Measurements from ENCODE around the gene GPC5. TPM values are rescaled to one million over a fixed set of nuclear protein-coding genes. Genes with fewer than 3 reads are reported as not detected.

The GPC5 gene
- polyA plus RNA-seq, 2 of the 4 experiments (the other 2 are of a cell fraction) = not detected

GRCh38 chr13:92224052-92224821 is 825.8 kb downstream of the GPC5 start (continued):
- TF ChIP-seq REST (IDR thresholded peaks at IDR 0.05) = no peak
- TF ChIP-seq HEYL (CRISPR knock-in tag; IDR thresholded peaks at IDR 0.05) = no peak
- no peak for TF ChIP-seq EHMT2 (IDR thresholded peaks at IDR 0.05; ENCODE audit: low read depth)
- no peak for TF ChIP-seq JUNB (IDR thresholded peaks at IDR 0.05)
- TF ChIP-seq HOXB13 (CRISPR knock-in tag; IDR thresholded peaks at IDR 0.05; ENCODE audit: low read depth) = no peak
- no peak for TF ChIP-seq KDM5A (IDR thresholded peaks at IDR 0.05)
- TF ChIP-seq HOXA7 (CRISPR knock-in tag; IDR thresholded peaks at IDR 0.05) = no peak
- no peak for TF ChIP-seq RARB (CRISPR knock-in tag; IDR thresholded peaks at IDR 0.05)
- TF ChIP-seq FOSL2 (IDR thresholded peaks at IDR 0.05) = no peak
- TF ChIP-seq FOSL2 (CRISPR knock-in tag; IDR thresholded peaks at IDR 0.05) = no peak
- no peak for TF ChIP-seq CHD4 (IDR thresholded peaks at IDR 0.05; ENCODE audit: borderline replicate concordance)
- TF ChIP-seq KDM1A (IDR thresholded peaks at IDR 0.05; ENCODE audit: low read depth) = no peak

GRCh38 chr13:92224825-92225224 is 826.4 kb downstream of the GPC5 start:
- Histone ChIP-seq H3K4me2 (no peak overlapping the region), H3K4me3 (no peak overlapping the region), H3K4me1 (no peaks in the 10 kb centered on the region), H3K27ac (no peak overlapping the region), H3K9me3 (no peaks in the 10 kb centered on the region)
- DNase-seq (ENCODE audit: low read depth in 1 of 2, low spot score in 1 of 2) = no peak
- CTCF ChIA-PET = no interaction called here
- no peak for ATAC-seq
- POLR2A ChIA-PET = no interaction called here
- no peak for FAIRE-seq
- no peak for TF ChIP-seq HOXB13 (CRISPR knock-in tag; IDR thresholded peaks at IDR 0.05; ENCODE audit: low read depth)
- TF ChIP-seq RFX5 (IDR thresholded peaks at IDR 0.05) = no peak
- no peak for TF ChIP-seq TFCP2L1 (CRISPR knock-in tag; IDR thresholded peaks at IDR 0.05)
- no peak for TF ChIP-seq FOSB (CRISPR knock-in tag; IDR thresholded peaks at IDR 0.05)

GRCh38 chr13:92225861-92226260 is 827.4 kb downstream of the GPC5 start:
- Histone ChIP-seq H3K4me2 (no peak overlapping the region), H3K9me3 (no peaks in the 10 kb centered on the region), H3K4me1 (no peaks in the 10 kb centered on the region), H3K27ac (no peak overlapping the region), H3K4me3 (no peak overlapping the region)
- DNase-seq (ENCODE audit: low read depth in 1 of 2, low spot score in 1 of 2) (no peak), FAIRE-seq (no peak), ATAC-seq (no peak)
- WGBS (ENCODE audit: missing lambda C conversion rate) = 8% methylated on average over 2 of the region's 2 CpGs
- CTCF ChIA-PET = no interaction called here
- TF ChIP-seq RNF2 (IDR thresholded peaks at IDR 0.05; ENCODE audit: borderline replicate concordance, low read depth) (no peak), NFE2L2 (conservative IDR thresholded peaks at IDR 0.05; ENCODE audit: low read length) (no peak), EHMT2 (IDR thresholded peaks at IDR 0.05; ENCODE audit: low read depth) (no peak), FOXS1 (CRISPR knock-in tag; IDR thresholded peaks at IDR 0.05) (no peak), NPAS2 (CRISPR knock-in tag; IDR thresholded peaks at IDR 0.05; ENCODE audit: borderline replicate concordance) (no peak), EHF (CRISPR knock-in tag; IDR thresholded peaks at IDR 0.05) (no peak), HOXB5 (CRISPR knock-in tag; IDR thresholded peaks at IDR 0.05) (no peak), ZC3H11A (IDR thresholded peaks at IDR 0.05) (no peak), PHF8 (IDR thresholded peaks at IDR 0.05; ENCODE audit: borderline replicate concordance, low read depth) (no peak), RCOR1 (IDR thresholded peaks at IDR 0.05; ENCODE audit: low read depth, low read length) (no peak), HMGXB4 (CRISPR knock-in tag; IDR thresholded peaks at IDR 0.05; ENCODE audit: borderline replicate concordance) (no peak), ZSCAN20 (CRISPR knock-in tag; IDR thresholded peaks at IDR 0.05) (no peak)
- POLR2A ChIA-PET = no interaction called here

Measured in A549 (cell line).